Esophagus muscularis mucosa (tissue), 3 donors: ENCODE data around the gene MYL3.

Source experiments
- CTCF ChIP-seq, 3 experiments: fragments of 200-600 bp in 2 of 3; fragments of 450-650 bp in 1 of 3; sonication (generic) in 2 of 3; IDR thresholded peaks; one replicate each; pipeline ENCODE4 v1.5.1; 2017 to 2019; ENCODE audit warnings: antibody characterized with exemption in 3 of 3, mild to moderate bottlenecking in 2 of 3, moderate library complexity in 1 of 3
- POLR2AphosphoS5 ChIP-seq, 2 donors: sonication (generic); formaldehyde crosslinking; IDR thresholded peaks; one replicate each; pipeline ENCODE4 v1.6.1; 2017; ENCODE audit warnings: antibody characterized with exemption in 2 of 2

- TF ChIP-seq CTCF (IDR thresholded peaks at IDR 0.05) (no peak), POLR2AphosphoS5 (IDR thresholded peaks at IDR 0.05) (no peak)
These were observed 2.2 kb downstream of the MYL3 start for GRCh38 chr3:46860810-46861604.
